ENCODE results near the gene A1CF. TPM values are rescaled to one million over a fixed set of nuclear protein-coding genes. Genes with fewer than 3 reads are reported as not detected.

The A1CF gene
- total and polyA plus RNA-seq, 2 experiments from 2014 or later = 0.05 TPM; not detected in 1

GRCh38 chr10:50799595-50799994, 85.8 kb downstream of the A1CF start:
- no peak overlapping the region for H2AFZ ChIP-seq
- H4K20me1 ChIP-seq (replicated peaks; ENCODE audit: insufficient read depth) = no peaks in the 10 kb centered on the region
- H3K27ac Mint-ChIP-seq = no peak overlapping the region
- no peak for DNase-seq (ENCODE audit: low spot score)
- TF ChIP-seq JUNB (IDR thresholded peaks at IDR 0.05; ENCODE audit: unreplicated experiment) = no peak
- no peak for TF ChIP-seq EZH2phosphoT487 (IDR thresholded peaks at IDR 0.05; ENCODE audit: unreplicated experiment)
- H3K4me1 ChIP-seq (ENCODE audit: insufficient read depth) = peaks cover 4% of the 10 kb centered on the region
- peaks cover 6% of the 10 kb centered on the region; the same call in 2 of the 3 replicates for H3K4me1 Mint-ChIP-seq
- H3K9me2 ChIP-seq (ENCODE audit: insufficient read depth) = no peaks in the 10 kb centered on the region
- no peaks in the 10 kb centered on the region for H3K27me3 ChIP-seq (ENCODE audit: insufficient read depth)
- H3K9me3 Mint-ChIP-seq = peaks cover 5% of the 10 kb centered on the region; the same call in 1 of the 3 replicates
- no peak overlapping the region for H3K4me2 ChIP-seq
- H3K36me3 ChIP-seq (ENCODE audit: insufficient read depth) = no peaks in the 10 kb centered on the region
- H3K79me2 ChIP-seq (replicated peaks; ENCODE audit: insufficient read depth) = no peaks in the 10 kb centered on the region
- no peak for ATAC-seq
- H3K36me3 Mint-ChIP-seq (ENCODE audit: low read depth) = peaks cover 5% of the 10 kb centered on the region; the same call in 1 of the 3 replicates
- no peaks in the 10 kb centered on the region for H3F3A ChIP-seq (replicated peaks; ENCODE audit: low read depth)
- no peak overlapping the region for H3K4me3 Mint-ChIP-seq
- H3K27ac ChIP-seq (ENCODE audit: low read depth) = no peak overlapping the region
- no peak overlapping the region for H3K4me3 ChIP-seq
- H3K27me3 Mint-ChIP-seq (ENCODE audit: insufficient read depth, low read depth, poor library complexity) = peaks cover 3% of the 10 kb centered on the region

GRCh38 chr10:50798297-50798696, 87.1 kb downstream of the A1CF start:
- Histone ChIP-seq H3K27ac (ENCODE audit: low read depth) (no peak overlapping the region), H3K4me2 (peak overlapping the region; percentile 33), H3K9me2 (ENCODE audit: insufficient read depth) (no peaks in the 10 kb centered on the region), H2AFZ (peak overlapping the region; percentile 24; the same call in 1 of the 2 replicates), H3K27me3 (ENCODE audit: insufficient read depth) (no peaks in the 10 kb centered on the region), H3K4me1 (ENCODE audit: insufficient read depth) (no peaks in the 10 kb centered on the region), H3K4me3 (no peak overlapping the region), H3F3A (replicated peaks; ENCODE audit: low read depth) (no peaks in the 10 kb centered on the region), H3K79me2 (replicated peaks; ENCODE audit: insufficient read depth) (no peaks in the 10 kb centered on the region), H4K20me1 (replicated peaks; ENCODE audit: insufficient read depth) (no peaks in the 10 kb centered on the region), H3K36me3 (ENCODE audit: insufficient read depth) (no peaks in the 10 kb centered on the region)
- peak; percentile 77 for ATAC-seq
- H3K36me3 Mint-ChIP-seq (ENCODE audit: low read depth) = peaks cover 5% of the 10 kb centered on the region; the same call in 1 of the 3 replicates
- peaks cover 3% of the 10 kb centered on the region for H3K27me3 Mint-ChIP-seq (ENCODE audit: insufficient read depth, low read depth, poor library complexity)
- peaks cover 3% of the 10 kb centered on the region; the same call in 1 of the 3 replicates for H3K4me1 Mint-ChIP-seq
- peaks cover 5% of the 10 kb centered on the region; the same call in 1 of the 3 replicates for H3K9me3 Mint-ChIP-seq
- no peak overlapping the region for H3K27ac Mint-ChIP-seq
- peak overlapping the region; percentile 34; the same call in 2 of the 3 replicates for H3K4me3 Mint-ChIP-seq
- DNase-seq (ENCODE audit: low spot score) = peak; percentile 31
- TF ChIP-seq EZH2 (IDR thresholded peaks at IDR 0.05; ENCODE audit: low read depth, unreplicated experiment) = no peak
- no peak for TF ChIP-seq NANOG (IDR thresholded peaks at IDR 0.05; ENCODE audit: borderline replicate concordance)
- no peak for TF ChIP-seq ZNF462 (CRISPR knock-in tag; IDR thresholded peaks at IDR 0.05)
- TF ChIP-seq STAT1 (IDR thresholded peaks at IDR 0.05; ENCODE audit: unreplicated experiment) = no peak
- TF ChIP-seq CREB1 (CRISPR knock-in tag; IDR thresholded peaks at IDR 0.05; ENCODE audit: low read depth) = no peak
- TF ChIP-seq EZH2phosphoT487 (IDR thresholded peaks at IDR 0.05; ENCODE audit: unreplicated experiment) = no peak
- TF ChIP-seq CTCF (conservative IDR thresholded peaks at IDR 0.05; ENCODE audit: low read depth in 2 of 2) = no peak
- no peak for TF ChIP-seq ZNF331 (CRISPR knock-in tag; IDR thresholded peaks at IDR 0.05; ENCODE audit: low read depth)
- no peak for TF ChIP-seq ETS1 (IDR thresholded peaks at IDR 0.05)
- no peak for TF ChIP-seq ZNF114 (CRISPR knock-in tag; IDR thresholded peaks at IDR 0.05)
- no peak for TF ChIP-seq JUNB (IDR thresholded peaks at IDR 0.05; ENCODE audit: unreplicated experiment)
